ENCODE results near the gene HDAC4.
"Not testable (repeated sequence)": the region's sequence is repeated elsewhere in the genome, so short reads cannot be mapped to it uniquely, and the experiment has no call there.

The HDAC4 gene

DNA sequence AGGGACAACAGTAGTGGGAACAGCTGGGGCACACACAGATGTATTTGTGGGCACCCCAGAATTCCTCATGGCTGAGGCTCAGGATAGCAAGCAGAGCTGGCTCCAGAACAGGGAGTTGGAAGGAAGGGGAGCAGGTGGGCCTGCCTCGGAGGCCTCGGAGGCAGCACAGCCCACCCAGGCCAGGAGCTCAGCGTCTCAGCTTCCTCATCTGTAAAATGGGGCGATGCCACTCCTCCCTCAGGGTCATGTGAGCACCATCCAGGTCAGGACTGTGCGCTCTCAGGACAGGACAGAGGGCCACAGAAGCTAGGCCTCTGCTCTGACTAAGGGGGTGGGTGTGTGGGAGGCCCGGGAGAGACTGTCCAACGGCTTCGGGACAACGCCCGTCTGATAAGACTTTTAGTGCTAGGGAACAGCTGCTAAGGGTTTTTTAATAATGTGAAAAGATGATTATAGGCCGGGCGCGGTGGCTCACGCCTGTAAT, 106.2 kb downstream of the HDAC4 start:
- DNase-seq (ENCODE audit: low read depth): no peak

DNA sequence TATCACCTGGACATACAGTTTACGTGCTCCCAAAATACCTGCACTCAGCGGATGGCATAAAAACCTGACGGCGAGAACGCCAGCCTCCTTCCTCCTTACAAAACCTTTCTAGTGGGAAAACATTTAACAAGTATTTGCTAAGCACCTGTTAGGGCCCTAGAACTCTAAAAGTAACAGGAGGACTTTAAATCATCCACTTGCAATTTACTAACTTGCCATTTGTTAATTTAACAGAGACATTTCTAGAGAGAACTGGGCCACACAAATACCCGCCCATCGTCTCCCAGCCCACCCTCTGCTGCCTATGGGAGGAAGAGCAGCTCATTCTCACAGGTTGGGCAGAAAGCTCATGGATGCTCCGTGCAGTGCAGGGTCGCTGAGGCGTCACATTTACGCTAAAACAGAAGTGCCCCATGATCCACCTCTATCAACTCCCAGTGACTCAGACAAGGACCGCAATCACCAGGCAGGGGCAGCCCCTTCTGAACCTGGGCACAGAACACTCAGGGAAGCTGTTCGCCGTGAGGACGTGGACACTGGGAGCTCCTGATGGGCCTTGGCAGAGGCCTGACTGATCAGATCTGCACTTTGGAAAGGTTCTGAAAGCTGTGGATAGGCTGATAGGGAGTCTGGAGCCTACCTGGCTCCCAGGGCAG, 106.9 kb downstream of the HDAC4 start:
- DNase-seq (ENCODE audit: low read depth): no peak

DNA sequence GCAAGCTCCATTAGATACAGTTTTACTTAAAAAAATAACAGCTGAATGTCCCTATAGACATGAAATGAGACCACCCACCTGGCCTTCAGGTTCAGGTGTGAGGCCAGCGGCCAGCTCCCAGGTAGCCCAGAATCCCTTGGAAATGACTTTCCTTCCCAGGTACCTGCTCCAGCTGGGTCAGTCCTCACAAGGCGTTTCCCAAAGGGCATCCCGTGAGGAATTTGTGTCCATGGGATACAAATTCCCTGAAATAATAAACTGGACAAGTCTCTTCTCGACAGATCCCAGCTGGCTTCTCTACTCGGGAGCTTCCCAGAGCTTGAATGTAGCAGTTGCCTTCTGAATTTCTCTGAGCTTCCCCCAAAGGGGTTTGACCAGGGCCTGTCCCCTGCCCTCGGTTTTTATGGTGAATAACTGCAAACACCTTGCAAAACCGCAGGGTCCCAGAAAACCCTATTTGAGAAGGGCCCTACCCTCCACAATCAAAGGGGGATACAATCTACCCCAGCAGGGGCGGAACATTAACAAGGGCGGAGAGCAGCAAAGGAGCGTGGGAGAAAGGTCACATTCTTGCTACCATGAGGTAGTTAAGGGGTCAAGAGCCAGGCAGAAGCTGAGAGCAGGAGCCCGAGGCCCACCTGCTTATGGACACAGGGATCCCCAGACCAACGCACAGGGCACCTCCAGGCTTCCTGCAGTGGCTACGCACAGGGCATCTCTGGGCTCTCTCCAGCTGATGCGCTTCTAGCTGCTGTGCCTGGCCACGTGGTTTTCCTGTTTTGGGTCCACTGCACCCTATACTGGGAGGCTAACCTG, 107.7 kb downstream of the HDAC4 start:
- DNase-seq (ENCODE audit: low read depth): no peak

- no peak for DNase-seq (ENCODE audit: low read depth)
Observed at GRCh38 chr2:239292531-239292930, 108.3 kb downstream of the HDAC4 start.

GRCh38 chr2:239291475-239292350, 109.1 kb downstream of the HDAC4 start:
- DNase-seq (ENCODE audit: low read depth): no peak

DNA sequence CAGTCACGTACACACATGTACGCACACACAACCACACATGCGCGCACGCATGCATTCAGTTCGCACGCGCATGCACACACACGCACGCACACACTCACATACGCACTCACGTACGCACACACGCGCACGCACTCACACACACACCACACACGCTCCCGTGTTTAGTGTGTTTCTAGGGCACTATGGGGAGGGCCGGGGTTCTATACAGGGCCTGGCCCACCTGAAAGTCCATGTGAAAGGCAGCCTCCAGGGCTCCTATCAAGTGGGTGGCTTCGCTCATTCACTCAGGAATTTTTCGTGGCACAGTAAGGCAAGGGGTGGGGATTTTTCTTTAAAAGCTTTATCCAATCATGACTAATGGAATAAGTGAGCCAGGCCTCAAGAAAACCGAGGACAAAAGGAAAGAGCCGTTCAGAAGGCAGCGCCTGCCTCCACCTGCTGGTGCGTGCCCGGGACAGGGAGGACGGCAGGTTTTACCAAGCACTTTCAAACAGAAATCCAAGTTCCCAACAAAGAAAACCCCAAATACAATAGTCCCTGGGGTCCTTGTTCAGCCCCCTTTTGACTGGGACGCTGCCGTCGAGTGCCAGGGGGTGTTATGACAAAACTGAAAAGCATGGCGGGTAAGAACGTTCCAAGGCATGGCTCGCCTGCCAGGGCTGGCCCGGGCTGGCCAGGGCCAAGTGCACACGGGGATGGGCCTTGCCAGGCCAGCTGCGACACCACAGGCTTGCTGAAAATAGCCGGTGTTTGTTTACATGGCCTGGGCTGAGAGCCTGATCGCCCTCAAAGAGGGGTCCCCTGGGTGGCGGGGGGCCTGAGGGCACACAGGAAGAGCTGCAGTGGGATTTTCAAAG, 110.0 kb downstream of the HDAC4 start:
- no peak for DNase-seq (ENCODE audit: low read depth)

- DNase-seq (ENCODE audit: low read depth): no peak
Observed at GRCh38 chr2:239289545-239289944, 111.3 kb downstream of the HDAC4 start.

DNA sequence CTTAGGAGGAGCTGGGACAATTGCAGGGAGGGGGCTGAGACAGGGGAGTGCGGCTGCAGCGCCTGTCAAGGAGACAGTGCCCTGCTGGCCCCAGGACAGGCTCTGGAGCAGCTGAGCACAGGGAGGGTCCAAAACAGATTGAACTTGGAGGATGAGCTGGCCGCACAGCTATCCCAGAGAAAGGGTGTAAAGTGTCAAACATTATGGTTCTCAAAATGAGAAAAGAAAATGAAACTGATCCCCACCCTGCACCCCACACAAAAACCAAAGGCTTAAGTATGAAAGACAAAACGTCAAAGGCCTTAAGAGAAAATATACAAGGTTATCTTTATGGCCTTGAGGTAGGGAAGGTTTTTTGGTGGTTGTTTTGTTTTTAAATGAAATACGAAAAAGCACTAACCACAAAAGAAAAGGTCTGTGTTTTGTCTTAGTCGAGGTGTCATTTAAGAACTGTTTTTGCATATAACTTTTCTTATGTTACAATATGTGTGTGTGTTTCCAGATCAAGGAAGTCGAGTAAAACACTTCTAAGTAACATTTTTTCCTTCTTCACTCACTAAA, 111.8 kb downstream of the HDAC4 start:
- no peak for DNase-seq (ENCODE audit: low read depth)

DNA sequence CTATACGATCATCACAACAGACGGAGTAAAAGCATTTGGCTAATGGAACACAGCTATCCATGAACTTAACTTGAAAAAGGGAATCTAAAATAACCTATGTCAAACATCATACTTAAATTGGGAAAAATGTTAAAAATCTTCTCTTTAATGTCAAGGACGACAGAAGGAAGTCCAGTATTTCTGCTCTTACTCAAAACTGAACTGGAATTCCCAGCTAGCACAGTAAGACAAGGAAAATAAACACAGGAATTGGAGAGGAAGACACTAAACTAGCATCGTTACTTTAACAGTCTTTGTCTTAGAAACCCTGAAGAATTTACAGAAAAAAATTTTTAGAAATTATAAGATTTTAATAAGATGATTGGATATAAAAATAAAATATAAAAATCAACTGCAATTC, 112.6 kb downstream of the HDAC4 start:
- no peak for DNase-seq (ENCODE audit: low read depth)

- no peak for DNase-seq (ENCODE audit: low read depth)
Observed at GRCh38 chr2:239287461-239287860, 113.4 kb downstream of the HDAC4 start.

GRCh38 chr2:239286901-239287300, 113.9 kb downstream of the HDAC4 start:
- no peak for DNase-seq (ENCODE audit: low read depth)

DNA sequence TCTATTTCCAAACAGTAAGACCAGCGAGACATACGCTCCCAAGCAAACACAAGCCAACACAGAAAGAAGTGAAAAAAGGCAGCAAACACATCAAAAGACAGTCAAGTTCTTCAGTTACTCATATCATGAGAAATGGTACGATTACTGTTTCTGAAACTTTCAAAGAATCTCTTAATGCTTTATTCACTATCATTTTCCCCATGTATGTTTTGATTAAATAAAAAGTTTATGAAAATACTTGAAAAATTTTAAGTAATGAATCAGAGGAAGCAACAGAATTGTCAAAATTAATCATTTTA, 114.9 kb downstream of the HDAC4 start:
- no peak for DNase-seq (ENCODE audit: low read depth)

DNA sequence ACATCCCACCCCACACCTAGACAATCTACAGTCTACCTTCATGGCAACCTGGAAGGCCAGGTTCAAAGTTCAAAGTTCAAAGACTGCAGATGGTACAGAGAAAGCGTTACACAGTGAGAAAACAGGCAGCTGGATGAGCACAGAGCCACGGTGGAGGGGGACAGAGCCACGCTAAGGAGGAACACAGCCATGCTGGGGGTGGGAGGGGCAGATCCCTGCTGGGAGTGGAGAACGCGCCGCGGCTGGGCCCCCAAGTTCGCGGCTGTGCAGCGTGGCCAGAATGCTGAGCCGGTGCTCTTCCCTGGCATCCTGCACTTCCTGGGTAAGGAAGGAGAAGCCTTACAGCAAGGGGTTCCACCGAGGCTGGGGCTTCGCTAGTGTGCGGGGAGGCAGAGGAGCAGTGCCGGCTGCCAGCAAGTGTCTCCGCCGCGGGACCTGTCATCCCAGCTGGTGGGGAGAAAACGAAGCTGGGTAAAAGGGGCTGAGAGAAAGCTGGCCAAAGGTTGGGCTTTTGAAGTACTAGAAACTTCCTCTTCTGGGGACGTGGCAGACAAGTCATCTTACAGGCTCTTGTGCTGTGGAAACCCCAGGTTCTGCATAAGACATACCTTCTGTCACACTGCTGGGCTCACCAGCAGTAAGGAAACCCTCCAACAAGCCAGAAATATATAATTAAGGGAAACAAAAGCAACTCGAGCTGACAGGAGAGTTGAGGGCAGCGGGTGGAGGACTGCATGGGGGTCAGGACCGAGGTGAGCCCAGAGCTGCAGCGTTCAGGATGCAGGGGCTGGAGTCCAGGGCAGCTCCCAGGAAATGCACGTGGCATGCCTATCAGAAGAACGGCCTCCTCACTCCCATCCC, 115.5 kb downstream of the HDAC4 start:
- no peak for DNase-seq (ENCODE audit: low read depth)

- no peak for DNase-seq (ENCODE audit: low read depth)
Observed at GRCh38 chr2:239283961-239284795, 116.6 kb downstream of the HDAC4 start.

- DNase-seq (ENCODE audit: low read depth): no peak
Observed at GRCh38 chr2:239283288-239283945, 117.4 kb downstream of the HDAC4 start.

GRCh38 chr2:239282448-239283287, 118.2 kb downstream of the HDAC4 start:
- DNase-seq (ENCODE audit: low read depth): no peak

GRCh38 chr2:239280296-239281017, 120.4 kb downstream of the HDAC4 start:
- DNase-seq (ENCODE audit: low read depth): not testable (repeated sequence)
